AG09309 (cell line): ENCODE results near the gene EPOP.
A peak's percentile ranks its signal among the peaks of the same experiment; 100 is the strongest.

ENCODE experiments used
- DNase-seq: peaks from one replicate; pipeline ENCODE4 v3.0.0-alpha.2; 2010; ENCODE audit warnings: low read depth
- H3K4me3 ChIP-seq: 2 replicates; pipeline ENCODE4 v1.5.1; 2011; ENCODE audit warnings: mild to moderate bottlenecking, low read depth, low read length, moderate library complexity; ENCODE audit not compliant: control insufficient read depth
- CTCF ChIP-seq: IDR thresholded peaks from 2 replicates; pipeline ENCODE4 v1.5.1; 2011; ENCODE audit warnings: mild to moderate bottlenecking, low read depth, low read length, inconsistent platforms; ENCODE audit not compliant: insufficient read depth, control insufficient read depth; ENCODE audit errors: missing control alignments

The EPOP gene

DNA sequence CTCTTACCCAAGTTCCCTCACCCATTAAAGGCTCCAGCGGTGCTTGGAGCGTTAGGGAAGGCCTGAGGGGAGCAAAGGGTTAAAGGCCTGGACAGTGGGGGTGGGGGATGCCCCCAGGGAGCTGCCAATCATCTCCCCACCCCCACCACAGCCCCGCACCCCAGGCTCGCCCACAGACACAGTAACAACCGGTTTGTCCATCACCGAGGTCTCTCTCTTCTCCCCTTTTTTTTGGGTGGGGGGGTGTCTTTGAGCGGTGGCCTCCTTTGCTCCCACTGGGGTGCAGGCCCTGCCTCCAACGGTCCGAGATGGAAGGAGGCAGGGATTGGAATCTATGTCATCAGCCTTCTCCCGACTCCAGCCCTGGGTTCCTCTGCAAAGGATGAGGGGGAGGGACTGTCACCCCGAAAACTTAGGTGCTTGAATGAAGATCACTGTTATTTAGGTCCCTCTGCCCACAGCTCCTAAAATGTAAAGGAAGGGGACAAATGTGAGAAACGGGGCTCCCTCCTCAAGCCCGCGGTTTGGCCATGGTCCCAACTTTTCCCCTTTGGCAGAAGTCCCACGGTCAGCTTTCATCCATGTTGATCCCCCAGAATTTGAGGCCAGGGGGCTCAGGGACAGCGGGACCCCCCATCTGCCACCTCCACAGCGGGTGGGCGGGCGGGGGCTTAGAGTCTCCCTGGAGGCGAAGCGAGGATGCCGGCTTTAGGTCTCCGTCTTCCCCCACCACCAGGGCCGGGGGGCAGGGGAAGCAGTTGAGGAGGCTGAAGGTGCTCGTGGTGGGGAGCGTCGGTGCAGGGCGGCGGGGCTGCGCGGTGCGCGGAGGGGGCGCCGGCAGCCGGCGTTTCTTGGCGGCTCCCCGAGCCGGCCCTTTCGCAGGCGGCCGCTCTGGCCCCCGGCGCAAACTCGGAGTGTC lies 1.7 kb downstream of the EPOP start:
- H3K4me3 ChIP-seq: no peak overlapping the region
- TF ChIP-seq CTCF: no peak
- no peak for DNase-seq

DNA sequence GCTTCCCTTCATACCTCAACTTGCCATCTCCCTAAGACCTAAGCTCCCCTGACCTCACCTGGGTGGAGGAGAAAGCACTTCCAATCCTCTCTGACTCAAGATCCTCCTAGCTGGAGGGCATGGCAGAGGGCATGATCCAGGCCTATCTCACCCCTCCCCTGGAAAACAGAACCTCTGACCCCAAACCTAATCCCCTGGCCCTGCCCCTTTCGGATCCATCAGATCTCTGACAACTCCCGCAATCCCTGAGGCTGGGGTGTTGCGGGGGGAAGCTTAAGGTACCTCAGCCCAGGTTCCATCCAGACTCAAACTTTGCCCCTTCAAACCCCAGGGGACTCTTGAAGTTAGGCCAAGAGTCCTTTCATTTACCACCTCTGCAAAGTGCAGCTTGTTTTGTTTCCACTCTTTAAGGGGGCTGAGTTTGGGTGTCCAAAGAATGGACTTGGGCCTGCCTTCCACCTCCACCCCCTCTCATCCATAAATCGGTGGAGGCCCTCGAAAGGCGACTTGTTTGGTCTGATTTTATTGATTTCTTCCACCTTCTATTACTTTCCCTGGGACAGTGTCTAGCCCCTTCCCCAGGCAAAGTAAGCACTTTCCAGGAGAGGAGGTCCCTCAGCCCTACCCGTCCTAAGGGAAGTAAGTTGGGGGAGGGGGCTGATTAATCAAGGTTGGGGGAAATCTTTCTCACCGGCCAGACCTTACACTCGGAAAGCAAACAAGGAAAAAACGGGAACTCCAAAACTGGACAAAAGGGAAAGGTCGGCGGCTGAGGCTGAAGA lies 2.6 kb downstream of the EPOP start:
- TF ChIP-seq CTCF: no peak
- DNase-seq: no peak
- H3K4me3 ChIP-seq: no peak overlapping the region

DNA sequence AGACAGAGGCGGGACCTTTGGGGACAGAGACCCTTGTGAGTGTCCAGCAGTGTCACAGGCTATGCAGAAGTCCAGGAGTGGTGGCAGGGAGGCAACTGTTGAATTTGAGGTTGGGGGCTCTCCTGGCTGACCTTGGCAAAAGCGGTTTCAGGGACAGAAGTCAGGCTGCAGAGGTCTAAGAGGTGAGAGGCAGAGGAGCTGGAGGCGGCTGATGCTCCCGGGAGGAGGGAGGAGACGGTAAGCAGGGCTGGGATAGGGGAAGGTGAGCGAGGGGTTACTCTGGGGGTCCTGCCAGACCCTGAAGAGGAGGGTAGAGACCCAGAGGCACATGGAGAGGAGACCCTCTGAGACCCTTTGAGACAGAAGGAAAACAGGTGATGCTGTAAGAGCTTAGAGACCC lies 5.2 kb downstream of the EPOP start:
- no peak for DNase-seq
- no peak overlapping the region for H3K4me3 ChIP-seq
- no peak for TF ChIP-seq CTCF

DNA sequence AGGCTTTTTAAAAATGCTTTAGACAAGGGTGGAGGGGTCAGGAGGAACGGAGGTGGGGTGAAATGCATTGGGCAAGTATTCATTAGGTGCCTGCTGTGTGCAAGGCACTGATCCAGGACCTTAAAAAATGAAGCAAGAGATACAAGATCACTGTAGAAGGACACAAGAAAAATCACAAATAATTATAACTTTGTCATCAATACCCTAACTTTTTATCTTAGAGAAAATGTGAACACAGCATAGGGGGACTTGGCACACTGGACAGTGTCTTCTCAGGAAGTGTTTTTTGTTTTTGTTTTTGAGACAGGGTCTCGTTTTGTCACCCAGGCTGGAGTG lies 7.0 kb downstream of the EPOP start:
- no peak overlapping the region for H3K4me3 ChIP-seq
- no peak for DNase-seq
- TF ChIP-seq CTCF: no peak

GRCh38 chr17:38667099-38667786 lies 7.5 kb downstream of the EPOP start:
- DNase-seq: peak; percentile 8

More at GRCh38 chr17:38667099-38667786, 7.5 kb downstream of the EPOP start:
- no peak overlapping the region for H3K4me3 ChIP-seq
- peak; percentile 100 for TF ChIP-seq CTCF
